ENCODE results near the gene NBAS. TPM values are rescaled to one million over a fixed set of nuclear protein-coding genes. Genes with fewer than 3 reads are reported as not detected.

NBAS gene
- 10 to 100 TPM; 22.8 to 32.0 (median 23.7) TPM for total RNA-seq

DNA sequence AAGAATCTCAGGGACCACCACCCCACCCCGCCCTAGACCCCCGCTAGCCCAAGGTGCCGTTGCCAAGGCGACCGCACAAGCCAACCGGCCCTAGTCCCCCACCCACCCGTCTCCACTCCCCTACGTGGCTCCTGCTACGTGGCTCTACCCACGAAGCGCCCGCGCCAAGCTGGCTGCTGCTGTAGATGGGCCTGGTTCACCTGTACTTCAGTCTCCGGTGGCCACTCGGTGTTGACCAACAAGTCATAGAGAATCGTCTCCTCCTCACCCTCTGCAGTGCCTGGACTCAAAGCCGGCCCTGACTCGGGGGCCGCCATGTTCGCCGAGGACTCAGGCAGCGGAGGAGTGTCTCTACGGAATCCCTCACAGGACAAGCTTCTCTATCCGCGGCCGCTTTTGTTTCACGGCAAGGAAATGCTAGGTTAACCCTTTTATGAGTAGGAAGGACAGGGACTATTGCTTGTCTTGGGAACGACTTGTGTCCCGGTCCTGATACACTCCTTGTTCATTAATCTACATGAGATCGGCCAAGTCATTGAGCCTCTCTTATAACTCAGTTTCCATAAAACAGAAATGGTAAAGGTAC is at the start of gene NBAS:
Gene NBAS, minus strand, starts transcription at position 347 of the 586 bp plus-strand sequence. Its CDS starts 30 bp downstream, at position 317.
- no peak for TF ChIP-seq POLR2A (IDR thresholded peaks at IDR 0.05)
- TF ChIP-seq, protein P1, sequence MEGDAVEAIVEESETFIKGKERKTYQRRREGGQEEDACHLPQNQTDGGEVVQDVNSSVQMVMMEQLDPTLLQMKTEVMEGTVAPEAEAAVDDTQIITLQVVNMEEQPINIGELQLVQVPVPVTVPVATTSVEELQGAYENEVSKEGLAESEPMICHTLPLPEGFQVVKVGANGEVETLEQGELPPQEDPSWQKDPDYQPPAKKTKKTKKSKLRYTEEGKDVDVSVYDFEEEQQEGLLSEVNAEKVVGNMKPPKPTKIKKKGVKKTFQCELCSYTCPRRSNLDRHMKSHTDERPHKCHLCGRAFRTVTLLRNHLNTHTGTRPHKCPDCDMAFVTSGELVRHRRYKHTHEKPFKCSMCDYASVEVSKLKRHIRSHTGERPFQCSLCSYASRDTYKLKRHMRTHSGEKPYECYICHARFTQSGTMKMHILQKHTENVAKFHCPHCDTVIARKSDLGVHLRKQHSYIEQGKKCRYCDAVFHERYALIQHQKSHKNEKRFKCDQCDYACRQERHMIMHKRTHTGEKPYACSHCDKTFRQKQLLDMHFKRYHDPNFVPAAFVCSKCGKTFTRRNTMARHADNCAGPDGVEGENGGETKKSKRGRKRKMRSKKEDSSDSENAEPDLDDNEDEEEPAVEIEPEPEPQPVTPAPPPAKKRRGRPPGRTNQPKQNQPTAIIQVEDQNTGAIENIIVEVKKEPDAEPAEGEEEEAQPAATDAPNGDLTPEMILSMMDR (IDR thresholded peaks at IDR 0.05): no peak

DNA sequence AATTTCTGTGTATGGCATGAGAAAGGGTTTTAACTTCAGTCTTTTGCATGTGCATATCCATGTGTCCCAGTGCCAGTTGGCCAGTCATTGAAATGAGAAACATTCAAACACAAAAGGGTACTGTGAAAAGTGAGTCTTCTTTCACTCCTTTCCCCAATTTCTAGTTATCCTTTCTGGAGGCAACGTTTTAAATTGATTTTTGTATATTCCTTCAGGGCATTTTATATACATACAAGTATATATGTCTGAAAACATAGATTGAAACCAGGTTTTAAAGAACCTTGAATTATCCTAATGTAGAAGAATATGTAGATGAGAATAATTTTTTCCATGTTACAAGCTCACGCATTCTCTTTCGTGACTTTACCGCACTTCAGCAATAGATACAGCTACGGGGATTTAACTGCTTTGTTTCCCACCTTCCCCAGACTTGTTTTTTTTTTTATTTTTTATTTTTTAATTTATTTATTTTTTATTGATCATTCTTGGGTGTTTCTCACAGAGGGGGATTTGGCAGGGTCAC is 49.4 kb upstream of the NBAS start:
- Histone ChIP-seq H3K27me3 (no peaks in the 10 kb centered on the region), H3K9me3 (no peaks in the 10 kb centered on the region), H3K27ac (no peak overlapping the region), H3K4me1 (no peaks in the 10 kb centered on the region), H3K36me3 (peaks cover 2 to 81% (median 17%) of the 10 kb centered on the region in 3 donors), H3K4me3 (no peak overlapping the region)
- intact Hi-C loops (cut with DNase I): no loop called here
- DNase-seq: no peak
- TF ChIP-seq POLR2A (IDR thresholded peaks at IDR 0.05): no peak
- TF ChIP-seq, protein P1 (IDR thresholded peaks at IDR 0.05): no peak
- WGBS, 2 donors: 92 to 94% methylated on average over 5 of the region's 5 CpGs

More for the DNA sequence above, at the start of gene NBAS:
- Histone ChIP-seq H3K27ac (peak within 1 kb of the TSS; percentile 75 to 87 (median 84)), H3K36me3 (peaks cover 0 to 3% (median 0%) of the 10 kb centered on the region in 3 donors), H3K4me1 (peaks cover 6 to 35% (median 12%) of the 10 kb centered on the region in 3 donors), H3K4me3 (peak within 1 kb of the TSS; percentile 59 to 98 (median 82)), H3K27me3 (no peaks in the 10 kb centered on the region), H3K9me3 (no peaks in the 10 kb centered on the region)
- WGBS, 2 donors: 0% methylated on average over 4 to 10 of the region's 30 CpGs
- intact Hi-C loops (cut with DNase I): no loop called here
- DNase-seq: peak; percentile 34

DNA sequence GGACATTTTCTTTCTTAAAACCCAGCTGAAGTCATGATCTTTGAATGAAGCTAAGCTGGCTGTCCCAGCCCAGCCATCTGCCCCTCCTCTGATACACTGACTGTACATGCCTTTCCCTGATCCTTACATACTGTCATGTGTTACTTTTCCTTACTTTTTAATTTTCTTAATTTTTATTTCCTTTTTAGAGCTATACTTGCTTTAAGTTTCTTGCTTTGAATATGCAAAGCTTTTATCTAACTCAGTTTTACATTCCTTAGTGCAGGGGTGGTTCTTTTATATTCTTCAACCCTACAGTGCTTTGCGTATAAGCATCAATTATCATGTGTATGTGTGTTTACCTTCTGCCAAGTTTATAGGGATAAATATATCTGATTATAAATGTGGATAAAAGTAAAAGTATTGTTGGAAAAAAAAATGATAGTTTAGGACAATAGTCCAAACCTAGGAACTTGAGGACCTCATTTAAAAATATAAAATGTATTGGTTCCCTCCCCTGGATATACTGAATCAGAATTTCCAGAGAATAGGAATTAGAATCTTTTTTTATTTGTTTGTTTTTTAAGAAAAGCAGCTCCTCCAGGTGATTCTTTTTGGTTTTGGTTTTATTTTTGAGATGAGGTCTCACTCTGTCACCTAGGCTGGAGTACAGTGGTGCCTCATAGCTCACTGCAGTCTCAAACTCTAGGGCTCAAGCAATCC is 48.4 kb upstream of the NBAS start:
- Histone ChIP-seq H3K36me3 (peaks cover 8 to 81% (median 27%) of the 10 kb centered on the region in 3 donors), H3K4me3 (no peak overlapping the region), H3K9me3 (no peaks in the 10 kb centered on the region), H3K4me1 (no peaks in the 10 kb centered on the region), H3K27me3 (no peaks in the 10 kb centered on the region), H3K27ac (no peak overlapping the region)
- DNase-seq: no peak
- intact Hi-C loops (cut with DNase I): no loop called here
- TF ChIP-seq, protein P1 (IDR thresholded peaks at IDR 0.05): no peak
- no peak for TF ChIP-seq POLR2A (IDR thresholded peaks at IDR 0.05)
- WGBS, 2 donors: 95% methylated on average over 1 of the region's 1 CpG

DNA sequence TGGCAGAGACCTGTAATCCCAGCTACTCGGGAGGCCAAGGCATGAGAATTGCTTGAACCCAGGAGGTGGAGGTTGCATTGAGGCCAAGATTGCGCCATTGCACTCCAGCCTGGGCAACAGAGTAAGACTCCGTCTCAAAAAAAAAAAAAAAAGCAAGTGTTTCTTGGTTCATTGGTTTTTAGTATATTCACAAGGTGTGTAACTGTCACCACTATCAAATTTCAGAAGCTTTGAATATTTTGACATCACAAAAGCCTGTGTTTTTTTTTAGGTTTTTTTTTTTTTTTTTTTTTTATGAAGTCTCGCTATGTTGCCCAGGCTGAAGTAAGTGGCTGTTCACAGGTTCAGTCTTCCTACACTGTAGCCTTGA is 47.2 kb upstream of the NBAS start:
- no peaks in the 10 kb centered on the region for H3K9me3 ChIP-seq
- no peak overlapping the region for H3K4me3 ChIP-seq
- no peaks in the 10 kb centered on the region for H3K27me3 ChIP-seq
- peaks cover 15 to 81% (median 37%) of the 10 kb centered on the region in 3 donors for H3K36me3 ChIP-seq
- H3K4me1 ChIP-seq: no peaks in the 10 kb centered on the region
- intact Hi-C loops (cut with DNase I): no loop called here
- TF ChIP-seq POLR2A (IDR thresholded peaks at IDR 0.05): no peak
- 89 to 98% methylated on average over 4 of the region's 4 CpGs for WGBS, 2 donors
- DNase-seq: no peak
- no peak overlapping the region for H3K27ac ChIP-seq

DNA sequence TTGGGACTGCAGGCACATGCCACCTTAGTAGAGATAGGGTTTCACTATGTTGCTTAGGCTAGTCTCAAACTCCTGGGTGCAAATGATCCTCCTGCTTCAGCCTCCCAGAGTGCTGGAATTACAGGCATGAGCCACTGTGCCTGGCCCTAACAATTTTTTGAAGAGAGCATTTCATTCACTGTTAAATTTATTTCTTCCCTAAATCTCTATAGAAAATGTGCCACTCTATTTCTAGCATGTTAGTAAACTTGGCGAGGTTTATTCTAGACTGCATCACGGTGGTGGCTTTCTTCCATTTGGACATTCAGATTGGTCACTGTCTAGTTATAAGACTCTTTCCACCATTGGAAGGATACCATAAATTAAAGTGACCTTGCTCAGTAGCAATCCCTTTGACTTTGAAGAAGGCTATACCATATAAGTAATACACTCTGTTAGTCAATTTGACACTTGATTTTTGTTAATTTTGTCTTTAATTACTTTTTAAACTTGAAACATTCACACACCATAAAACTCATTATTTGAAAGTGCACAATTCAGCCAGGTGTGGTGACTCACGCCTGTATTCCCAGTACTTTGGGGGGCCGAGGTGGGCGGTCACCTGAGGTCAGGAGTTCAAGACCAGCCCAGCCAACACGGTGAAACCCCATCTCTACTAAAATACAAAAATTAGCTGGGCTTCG is 46.7 kb upstream of the NBAS start:
- no peaks in the 10 kb centered on the region for H3K9me3 ChIP-seq
- WGBS, 2 donors: 91 to 96% methylated on average over 7 of the region's 7 CpGs
- intact Hi-C loops (cut with DNase I): no loop called here

More for the DNA sequence above, 46.7 kb upstream of the NBAS start:
- Histone ChIP-seq H3K27ac (no peak overlapping the region), H3K36me3 (peaks cover 18 to 81% (median 42%) of the 10 kb centered on the region in 3 donors), H3K4me1 (no peaks in the 10 kb centered on the region), H3K4me3 (no peak overlapping the region), H3K27me3 (no peaks in the 10 kb centered on the region)
- DNase-seq: no peak
- TF ChIP-seq POLR2A (IDR thresholded peaks at IDR 0.05): no peak
- TF ChIP-seq, protein P1 (IDR thresholded peaks at IDR 0.05): no peak

All from esophagus squamous epithelium (tissue), 5 donors.